HG02642 (cell line): ENCODE measurements around the gene WIPF3.
"Not testable (repeated sequence)": the region's sequence is repeated elsewhere in the genome, so short reads cannot be mapped to it uniquely, and the experiment has no call there.

Experiments
- ATAC-seq: cut with Tn5 transposase; IDR thresholded peaks from one replicate; pipeline ENCODE4 v1.9.1; 2021; ENCODE audit warnings: mild to moderate bottlenecking; ENCODE audit not compliant: unreplicated experiment, poor library complexity

Gene WIPF3

GRCh38 chr7:29875741-29876140, 69.4 kb downstream of the WIPF3 start:
- no peak for ATAC-seq

- ATAC-seq = no peak
Observed at GRCh38 chr7:29877196-29877595, 70.9 kb downstream of the WIPF3 start.

- ATAC-seq = no peak
Observed at GRCh38 chr7:29878081-29878688, 71.9 kb downstream of the WIPF3 start.

GRCh38 chr7:29879609-29880008, 73.3 kb downstream of the WIPF3 start:
- ATAC-seq = no peak

GRCh38 chr7:29881724-29882123, 75.4 kb downstream of the WIPF3 start:
- ATAC-seq = no peak

- ATAC-seq = no peak
Observed at GRCh38 chr7:29882481-29882880, 76.2 kb downstream of the WIPF3 start.

GRCh38 chr7:29883462-29884398, 77.4 kb downstream of the WIPF3 start:
- ATAC-seq = no peak

- ATAC-seq = no peak
Observed at GRCh38 chr7:29884399-29885272, 78.3 kb downstream of the WIPF3 start.

GRCh38 chr7:29885626-29886025, 79.3 kb downstream of the WIPF3 start:
- no peak for ATAC-seq

- ATAC-seq = no peak
Observed at GRCh38 chr7:29886827-29887226, 80.5 kb downstream of the WIPF3 start.

GRCh38 chr7:29888006-29888405, 81.7 kb downstream of the WIPF3 start:
- ATAC-seq = no peak

GRCh38 chr7:29889288-29889687, 83.0 kb downstream of the WIPF3 start:
- ATAC-seq = no peak

- no peak for ATAC-seq
Observed at GRCh38 chr7:29890251-29890650, 83.9 kb downstream of the WIPF3 start.

- not testable (repeated sequence) for ATAC-seq
Observed at GRCh38 chr7:29890786-29891185, 84.5 kb downstream of the WIPF3 start.

GRCh38 chr7:29891766-29892165, 85.5 kb downstream of the WIPF3 start:
- ATAC-seq = no peak

GRCh38 chr7:29892231-29892630, 85.9 kb downstream of the WIPF3 start:
- ATAC-seq = no peak

GRCh38 chr7:29893351-29893965, 87.2 kb downstream of the WIPF3 start:
- ATAC-seq = no peak

GRCh38 chr7:29894256-29894655, 87.9 kb downstream of the WIPF3 start:
- ATAC-seq = no peak

- no peak for ATAC-seq
Observed at GRCh38 chr7:29895559-29895958, 89.3 kb downstream of the WIPF3 start.

GRCh38 chr7:29896685-29897411, 90.5 kb downstream of the WIPF3 start:
- no peak for ATAC-seq
